Measurements from ENCODE around the gene GABRB1.

The GABRB1 gene

GRCh38 chr4:47050761-47051725 is 19.7 kb downstream of the GABRB1 start:
- Histone ChIP-seq H3K9me3 (ENCODE audit: insufficient read depth, low read length, severe bottlenecking) (no peaks in the 10 kb centered on the region), H3K27me3 (ENCODE audit: insufficient read depth, low read length, poor library complexity) (no peaks in the 10 kb centered on the region), H2AFZ (ENCODE audit: low read depth, low read length) (no peak overlapping the region), H3K27ac (ENCODE audit: low read length) (no peak overlapping the region), H3K36me3 (ENCODE audit: insufficient read depth, low read length) (no peaks in the 10 kb centered on the region), H3K4me3 (ENCODE audit: low read depth in 1 of 2, low read length in 2 of 2) (no peak overlapping the region), H3K4me2 (ENCODE audit: insufficient read depth, low read length) (no peak overlapping the region), H3K9ac (ENCODE audit: low read depth, low read length) (no peak overlapping the region), H3K4me1 (ENCODE audit: insufficient read depth, low read length) (no peaks in the 10 kb centered on the region), H4K20me1 (ENCODE audit: insufficient read depth, low read length) (no peaks in the 10 kb centered on the region), H3K79me2 (ENCODE audit: insufficient read depth, low read length) (no peaks in the 10 kb centered on the region)
- DNase-seq (no peak), ATAC-seq (ENCODE audit: insufficient read depth, low read depth) (no peak)
- no peak for TF ChIP-seq CTCF (IDR thresholded peaks at IDR 0.05; ENCODE audit: borderline replicate concordance, extremely low read depth, low read length, poor library complexity, severe bottlenecking)

- H3K4me2 ChIP-seq (ENCODE audit: insufficient read depth, low read length), result no peak overlapping the region
- no peaks in the 10 kb centered on the region for H4K20me1 ChIP-seq (ENCODE audit: insufficient read depth, low read length)
- no peak overlapping the region for H3K27ac ChIP-seq (ENCODE audit: low read length)
- H3K79me2 ChIP-seq (ENCODE audit: insufficient read depth, low read length), result no peaks in the 10 kb centered on the region
- H3K9ac ChIP-seq (ENCODE audit: low read depth, low read length), result no peak overlapping the region
- no peaks in the 10 kb centered on the region for H3K27me3 ChIP-seq (ENCODE audit: insufficient read depth, low read length, poor library complexity)
- no peak overlapping the region for H3K4me3 ChIP-seq (ENCODE audit: low read depth in 1 of 2, low read length in 2 of 2)
- DNase-seq (no peak), ATAC-seq (ENCODE audit: insufficient read depth, low read depth) (no peak)
- H3K36me3 ChIP-seq (ENCODE audit: insufficient read depth, low read length), result no peaks in the 10 kb centered on the region
- TF ChIP-seq EZH2 (IDR thresholded peaks at IDR 0.05; ENCODE audit: borderline replicate concordance, low read depth, low read length, severe bottlenecking) (no peak), CTCF (IDR thresholded peaks at IDR 0.05; ENCODE audit: borderline replicate concordance, extremely low read depth, low read length, poor library complexity, severe bottlenecking) (no peak)
- H3K9me3 ChIP-seq (ENCODE audit: insufficient read depth, low read length, severe bottlenecking), result no peaks in the 10 kb centered on the region
- no peak overlapping the region for H2AFZ ChIP-seq (ENCODE audit: low read depth, low read length)
- no peaks in the 10 kb centered on the region for H3K4me1 ChIP-seq (ENCODE audit: insufficient read depth, low read length)
These were observed 22.1 kb downstream of the GABRB1 start for GRCh38 chr4:47053485-47053884.

- DNase-seq (no peak), ATAC-seq (ENCODE audit: insufficient read depth, low read depth) (no peak)
- Histone ChIP-seq H3K36me3 (ENCODE audit: insufficient read depth, low read length) (no peaks in the 10 kb centered on the region), H2AFZ (ENCODE audit: low read depth, low read length) (no peak overlapping the region), H4K20me1 (ENCODE audit: insufficient read depth, low read length) (no peaks in the 10 kb centered on the region), H3K27ac (ENCODE audit: low read length) (no peak overlapping the region), H3K4me2 (ENCODE audit: insufficient read depth, low read length) (no peak overlapping the region), H3K79me2 (ENCODE audit: insufficient read depth, low read length) (no peaks in the 10 kb centered on the region), H3K4me3 (ENCODE audit: low read depth in 1 of 2, low read length in 2 of 2) (no peak overlapping the region), H3K9ac (ENCODE audit: low read depth, low read length) (no peak overlapping the region), H3K4me1 (ENCODE audit: insufficient read depth, low read length) (no peaks in the 10 kb centered on the region), H3K9me3 (ENCODE audit: insufficient read depth, low read length, severe bottlenecking) (no peaks in the 10 kb centered on the region), H3K27me3 (ENCODE audit: insufficient read depth, low read length, poor library complexity) (no peaks in the 10 kb centered on the region)
- no peak for TF ChIP-seq CTCF (IDR thresholded peaks at IDR 0.05; ENCODE audit: borderline replicate concordance, extremely low read depth, low read length, poor library complexity, severe bottlenecking)
- no peak for TF ChIP-seq EZH2 (IDR thresholded peaks at IDR 0.05; ENCODE audit: borderline replicate concordance, low read depth, low read length, severe bottlenecking)
These were observed 22.8 kb downstream of the GABRB1 start for GRCh38 chr4:47054130-47054529.

Data from DND-41 (cell line).